DND-41 (cell line): Measurements from ENCODE around the gene SLC22A16.

Experiments used
- CTCF ChIP-seq: IDR thresholded peaks from 2 replicates; pipeline ENCODE4 v1.5.1; 2012; ENCODE audit warnings: borderline replicate concordance, low read length, moderate library complexity, mild to moderate bottlenecking; ENCODE audit not compliant: poor library complexity, severe bottlenecking; ENCODE audit errors: extremely low read depth
- EZH2 ChIP-seq: IDR thresholded peaks from 3 replicates; pipeline ENCODE4 v1.6.1; 2012; ENCODE audit warnings: borderline replicate concordance, low read depth, mild to moderate bottlenecking, moderate library complexity, low read length, inconsistent platforms; ENCODE audit not compliant: severe bottlenecking

- TF ChIP-seq CTCF (no peak), EZH2 (no peak)
Measured at GRCh38 chr6:110408901-110409300, 67.5 kb downstream of the SLC22A16 start.
